WERI-Rb-1 (cell line): ENCODE measurements around the gene YY2.

ENCODE experiments used
- DNase-seq: peaks from one replicate; pipeline ENCODE4 v3.0.0-alpha.2; 2020
- H3K27ac ChIP-seq: fragments of 250-450 bp; sonication (Bioruptor Pico); 2 replicates; pipeline ENCODE4 v1.5.1; 2020; ENCODE audit warnings: mild to moderate bottlenecking, moderate library complexity
- H3K27me3 ChIP-seq: fragments of 250-450 bp; sonication (Bioruptor Pico); 2 replicates; pipeline ENCODE4 v1.5.1; 2021; ENCODE audit warnings: mild to moderate bottlenecking, low read depth, moderate library complexity; ENCODE audit not compliant: insufficient read depth, severe bottlenecking
- H3K36me3 ChIP-seq: fragments of 250-450 bp; sonication (Bioruptor Pico); 2 replicates; pipeline ENCODE4 v1.5.1; 2020; ENCODE audit warnings: mild to moderate bottlenecking, moderate library complexity
- H3K4me3 ChIP-seq: 2 replicates; pipeline ENCODE4 v1.5.1; 2011; ENCODE audit warnings: low read depth, mild to moderate bottlenecking, control low read depth, low read length
- H3K9me3 ChIP-seq: fragments of 250-450 bp; sonication (Bioruptor Pico); 2 replicates; pipeline ENCODE4 v1.5.1; 2021; ENCODE audit warnings: mild to moderate bottlenecking, moderate library complexity; ENCODE audit not compliant: severe bottlenecking
- CTCF ChIP-seq: IDR thresholded peaks from 2 replicates; pipeline ENCODE4 v1.5.1; 2011; ENCODE audit warnings: low read depth, mild to moderate bottlenecking, control low read depth, inconsistent platforms, low read length

The YY2 gene

GRCh38 chrX:21907260-21907659 lies 51.5 kb downstream of the YY2 start:
- Histone ChIP-seq H3K4me3 (no peak overlapping the region), H3K27me3 (peaks cover 7% of the 10 kb centered on the region), H3K36me3 (no peaks in the 10 kb centered on the region), H3K9me3 (no peaks in the 10 kb centered on the region), H3K27ac (no peak overlapping the region)
- TF ChIP-seq CTCF = no peak
- no peak for DNase-seq
